LNCAP (cell line): Measurements from ENCODE around the gene FAM227A.

Experiments
- TF ChIP-seq, protein P1 (sequence below): fragments of 450-650 bp; IDR thresholded peaks from 2 replicates; pipeline ENCODE4 v1.5.1; 2017; ENCODE audit warnings: mild to moderate bottlenecking

Gene FAM227A

DNA sequence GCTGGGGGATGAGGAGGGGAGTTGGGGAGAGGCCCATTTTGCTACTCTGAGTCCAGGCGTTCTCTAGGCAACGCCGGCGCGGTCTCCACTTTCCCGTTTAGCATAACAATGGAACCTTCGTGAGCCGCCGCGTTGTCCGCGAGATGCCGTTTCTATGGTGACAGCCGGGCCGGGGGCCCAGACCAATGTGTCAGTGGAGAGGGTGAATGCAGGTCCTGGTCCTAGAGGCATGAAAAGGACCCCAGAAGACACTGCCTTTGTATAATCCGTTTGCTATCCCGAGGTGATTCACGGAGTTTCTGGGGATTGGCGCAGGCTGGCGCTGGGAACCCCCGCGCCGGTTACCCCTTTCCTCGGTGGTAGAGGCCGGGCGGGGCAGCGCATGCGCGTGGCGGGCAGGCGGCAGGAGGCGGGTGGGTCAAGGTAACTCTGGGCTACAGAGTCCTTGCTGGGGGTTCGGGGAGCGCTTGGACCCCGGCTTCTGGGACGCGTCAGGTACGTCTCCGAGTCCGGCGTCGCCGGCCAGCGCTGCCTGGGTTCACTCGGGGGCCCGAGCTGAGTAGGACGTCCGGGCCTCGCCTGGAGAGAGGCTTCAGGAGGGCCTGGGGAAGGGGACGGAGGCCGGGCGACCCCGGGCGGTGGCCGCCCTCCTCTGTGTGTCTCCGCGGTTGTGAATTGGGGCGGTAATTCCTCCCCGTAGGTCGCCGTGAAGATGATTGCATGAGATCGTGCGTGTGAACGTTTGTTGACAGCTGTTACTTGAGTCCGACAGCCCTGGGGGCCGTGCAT lies at the start of gene FAM227A, which contains the start of gene CBY1:
Gene FAM227A, minus strand, starts transcription at position 137 of the 789 bp plus-strand sequence. CDS start 6,224 bp downstream, outside the sequence.
Gene CBY1, plus strand, starts transcription at position 383 of the 789 bp plus-strand sequence. CDS start 11,417 bp downstream, outside the sequence.
- TF ChIP-seq, protein P1, sequence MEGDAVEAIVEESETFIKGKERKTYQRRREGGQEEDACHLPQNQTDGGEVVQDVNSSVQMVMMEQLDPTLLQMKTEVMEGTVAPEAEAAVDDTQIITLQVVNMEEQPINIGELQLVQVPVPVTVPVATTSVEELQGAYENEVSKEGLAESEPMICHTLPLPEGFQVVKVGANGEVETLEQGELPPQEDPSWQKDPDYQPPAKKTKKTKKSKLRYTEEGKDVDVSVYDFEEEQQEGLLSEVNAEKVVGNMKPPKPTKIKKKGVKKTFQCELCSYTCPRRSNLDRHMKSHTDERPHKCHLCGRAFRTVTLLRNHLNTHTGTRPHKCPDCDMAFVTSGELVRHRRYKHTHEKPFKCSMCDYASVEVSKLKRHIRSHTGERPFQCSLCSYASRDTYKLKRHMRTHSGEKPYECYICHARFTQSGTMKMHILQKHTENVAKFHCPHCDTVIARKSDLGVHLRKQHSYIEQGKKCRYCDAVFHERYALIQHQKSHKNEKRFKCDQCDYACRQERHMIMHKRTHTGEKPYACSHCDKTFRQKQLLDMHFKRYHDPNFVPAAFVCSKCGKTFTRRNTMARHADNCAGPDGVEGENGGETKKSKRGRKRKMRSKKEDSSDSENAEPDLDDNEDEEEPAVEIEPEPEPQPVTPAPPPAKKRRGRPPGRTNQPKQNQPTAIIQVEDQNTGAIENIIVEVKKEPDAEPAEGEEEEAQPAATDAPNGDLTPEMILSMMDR: no peak

DNA sequence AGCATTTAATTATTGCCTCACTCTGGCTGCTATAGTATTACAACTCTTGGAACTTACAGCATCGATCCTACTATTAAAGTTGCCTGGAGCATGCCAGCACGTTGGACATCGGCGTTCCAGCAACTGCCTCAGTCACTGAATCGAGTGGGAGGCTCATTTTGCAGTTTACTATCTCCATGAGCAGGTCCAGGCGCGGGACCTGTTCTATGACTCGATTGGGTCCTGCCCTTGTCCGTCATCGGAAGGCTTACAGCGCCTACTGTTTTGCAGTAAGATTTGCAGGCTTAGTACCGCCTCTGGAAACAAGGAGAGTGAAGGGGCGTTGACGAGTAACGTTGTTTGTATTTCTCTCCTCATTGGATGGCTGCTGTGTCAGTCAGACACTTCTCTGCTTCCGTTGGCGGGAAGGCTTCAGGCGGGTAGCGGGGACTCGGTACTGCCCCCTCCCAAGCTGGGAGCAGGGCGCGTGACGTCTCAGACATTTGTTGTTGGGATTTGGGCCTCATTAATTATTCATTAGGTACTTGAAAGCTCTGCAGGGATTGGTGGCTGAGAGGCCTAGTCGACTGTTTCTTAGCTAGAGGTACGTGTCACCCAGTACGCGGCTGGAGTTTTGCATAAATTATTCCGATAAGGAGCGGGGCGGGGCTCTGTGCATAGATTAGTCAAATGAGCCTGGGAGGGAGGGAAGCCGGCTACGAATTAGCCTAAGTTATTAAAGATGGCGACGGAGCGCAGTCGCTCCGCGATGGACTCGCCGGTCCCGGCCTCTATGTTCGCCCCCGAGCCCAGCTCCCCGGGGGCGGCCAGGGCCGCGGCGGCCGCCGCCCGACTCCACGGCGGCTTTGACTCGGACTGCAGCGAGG lies 49.3 kb upstream of the FAM227A start, which contains the start of gene GTPBP1:
Gene GTPBP1, plus strand, starts transcription at position 710 of the 866 bp plus-strand sequence. Its CDS starts 12 bp downstream, at position 722.
- TF ChIP-seq, protein P1: no peak

DNA sequence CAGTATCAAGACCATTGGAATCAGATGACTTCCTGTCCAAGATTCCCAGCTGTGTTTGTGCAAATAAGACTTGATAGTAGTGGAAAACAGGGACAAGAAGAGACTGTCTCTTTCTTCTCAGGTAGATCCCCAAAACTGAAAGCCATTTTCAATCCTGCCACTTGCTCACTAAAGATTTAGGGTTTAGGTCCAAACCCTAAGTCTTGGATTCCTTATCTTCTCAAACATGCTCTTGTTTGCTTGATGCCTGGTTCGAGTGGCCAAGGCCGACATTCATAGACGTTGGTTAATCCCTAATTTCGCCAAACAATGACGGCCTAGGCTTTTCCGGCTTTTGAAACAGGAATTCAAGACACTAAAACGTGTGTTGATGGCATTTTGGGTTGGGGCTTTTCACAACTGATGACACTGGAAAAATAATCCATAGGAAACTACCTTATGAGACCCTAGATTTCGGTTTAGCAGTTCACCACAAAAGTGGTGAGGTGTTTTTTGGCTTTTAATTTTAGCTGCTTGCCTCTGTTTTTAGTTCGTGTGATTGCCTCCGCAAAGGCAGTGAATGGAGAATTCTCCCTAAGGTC lies 48.6 kb upstream of the FAM227A start:
- TF ChIP-seq, protein P1: no peak

DNA sequence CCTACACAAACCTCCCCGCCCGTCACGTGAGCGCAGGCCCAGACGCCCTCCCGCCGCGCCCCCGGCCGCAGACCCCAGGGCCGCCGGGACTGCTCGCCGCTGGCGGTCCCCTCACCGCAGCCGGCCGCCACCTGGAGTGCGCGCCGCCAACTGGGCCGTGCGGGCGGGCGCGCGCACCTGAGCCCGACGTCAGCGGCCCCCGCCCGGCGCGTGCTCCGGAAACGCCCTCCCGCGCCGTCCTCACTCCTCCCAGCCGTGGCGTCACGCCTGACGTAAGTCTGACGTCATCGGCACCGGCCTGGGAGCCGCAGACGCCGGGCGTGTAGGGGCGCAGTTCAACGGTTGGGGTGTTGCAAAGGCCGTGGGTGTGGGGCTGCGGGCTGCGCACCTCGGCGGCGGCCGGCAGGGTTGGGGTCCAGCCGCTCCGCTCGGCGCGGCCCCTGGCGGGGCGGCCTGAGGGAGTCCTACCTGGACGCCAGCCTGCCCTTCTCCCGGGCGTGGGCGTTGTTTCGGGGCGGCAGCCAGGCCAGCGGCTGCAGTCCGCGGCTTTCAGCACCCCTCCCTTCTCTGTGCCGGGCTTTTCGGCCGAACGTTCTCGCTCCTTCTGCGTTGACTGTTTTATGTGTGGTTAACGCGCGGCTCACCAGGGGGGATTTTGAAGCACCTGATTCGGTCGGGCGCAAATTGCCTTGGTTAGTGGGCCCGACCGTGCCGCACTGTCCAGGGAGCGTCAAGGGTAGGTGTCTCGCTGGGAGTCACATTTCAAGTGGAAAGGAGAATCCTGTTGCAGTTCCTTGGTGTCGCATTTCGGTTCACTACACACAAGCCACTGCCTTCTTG lies 44.8 kb upstream of the FAM227A start, which contains the start of gene JOSD1:
Gene JOSD1, minus strand, starts transcription at position 155 of the 840 bp plus-strand sequence. CDS start 956 bp downstream, outside the sequence.
- TF ChIP-seq, protein P1: no peak

DNA sequence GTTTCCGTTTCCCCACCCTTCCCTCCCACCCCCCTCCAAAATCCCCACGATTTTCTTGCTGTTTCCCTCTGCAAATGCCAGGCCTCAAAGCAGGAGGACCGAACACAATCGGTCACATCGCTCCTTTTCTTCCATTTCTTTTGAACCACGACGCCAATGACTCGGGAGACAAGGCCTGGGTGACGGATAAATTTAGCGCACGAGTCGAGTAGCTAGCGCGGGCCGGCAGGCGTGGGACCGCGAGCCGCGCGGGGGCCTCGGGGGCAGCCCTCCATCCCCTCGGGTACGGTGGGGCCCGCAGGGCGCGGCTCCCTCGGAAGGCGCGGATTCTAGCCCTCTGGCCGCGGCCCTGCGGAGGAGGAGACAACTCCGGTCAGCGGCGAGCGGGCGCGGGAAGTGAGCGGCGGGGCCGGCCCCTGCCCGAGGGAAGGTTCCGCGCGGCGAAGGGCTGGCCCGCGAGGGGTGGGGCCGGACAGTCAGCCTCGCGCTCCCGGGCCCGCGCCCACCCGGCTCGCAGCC lies 44.1 kb upstream of the FAM227A start:
- TF ChIP-seq, protein P1: no peak

DNA sequence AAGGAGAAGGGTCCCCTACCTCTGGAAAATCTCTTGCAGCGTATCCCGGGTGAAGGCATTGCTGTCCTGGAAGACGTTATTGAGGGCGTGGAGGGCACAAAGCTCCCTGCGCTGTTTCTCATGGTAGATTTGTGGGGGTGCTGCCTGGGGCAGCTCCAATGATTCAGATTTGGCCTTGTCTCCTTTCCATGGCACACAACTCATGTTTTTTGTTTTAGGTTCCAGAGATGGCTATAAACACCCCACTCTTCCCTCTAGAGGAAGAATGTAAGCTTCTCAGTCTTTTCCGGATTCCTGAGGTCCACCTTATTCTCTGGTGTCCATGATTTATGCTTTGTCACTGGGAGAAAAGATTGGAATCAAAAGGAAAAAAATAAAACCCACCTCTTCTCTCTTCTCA lies 43.6 kb upstream of the FAM227A start:
- TF ChIP-seq, protein P1: no peak
